Measurements from ENCODE around the gene MYOC.
"Not testable (repeated sequence)": the region's sequence is repeated elsewhere in the genome, so short reads cannot be mapped to it uniquely, and the experiment has no call there.

MYOC gene

GRCh38 chr1:171652234-171652822 is at the start of gene MYOC:
TSS of gene MYOC (minus strand) at chr1:171652688. CDS start at chr1:171652611, 77 bp downstream.
- Histone ChIP-seq H3K36me3 (ENCODE audit: insufficient read depth, low read length) (no peaks in the 10 kb centered on the region), H3K9ac (ENCODE audit: low read depth, low read length) (no peak within 1 kb of the TSS), H3K79me2 (ENCODE audit: insufficient read depth, low read length) (no peaks in the 10 kb centered on the region), H4K20me1 (ENCODE audit: insufficient read depth, low read length) (no peaks in the 10 kb centered on the region), H3K4me2 (ENCODE audit: insufficient read depth, low read length) (no peak within 1 kb of the TSS), H2AFZ (ENCODE audit: low read depth, low read length) (no peak within 1 kb of the TSS), H3K4me1 (ENCODE audit: insufficient read depth, low read length) (no peaks in the 10 kb centered on the region), H3K27ac (ENCODE audit: low read length) (no peak within 1 kb of the TSS), H3K27me3 (ENCODE audit: insufficient read depth, low read length, poor library complexity) (peaks cover 35% of the 10 kb centered on the region), H3K9me3 (ENCODE audit: insufficient read depth, low read length, severe bottlenecking) (no peaks in the 10 kb centered on the region), H3K4me3 (ENCODE audit: low read depth in 1 of 2, low read length in 2 of 2) (no peak within 1 kb of the TSS)
- ATAC-seq (ENCODE audit: insufficient read depth, low read depth) = no peak
- no peak for DNase-seq
- TF ChIP-seq EZH2 (IDR thresholded peaks at IDR 0.05; ENCODE audit: borderline replicate concordance, low read depth, low read length, severe bottlenecking) = no peak
- TF ChIP-seq, protein P1, sequence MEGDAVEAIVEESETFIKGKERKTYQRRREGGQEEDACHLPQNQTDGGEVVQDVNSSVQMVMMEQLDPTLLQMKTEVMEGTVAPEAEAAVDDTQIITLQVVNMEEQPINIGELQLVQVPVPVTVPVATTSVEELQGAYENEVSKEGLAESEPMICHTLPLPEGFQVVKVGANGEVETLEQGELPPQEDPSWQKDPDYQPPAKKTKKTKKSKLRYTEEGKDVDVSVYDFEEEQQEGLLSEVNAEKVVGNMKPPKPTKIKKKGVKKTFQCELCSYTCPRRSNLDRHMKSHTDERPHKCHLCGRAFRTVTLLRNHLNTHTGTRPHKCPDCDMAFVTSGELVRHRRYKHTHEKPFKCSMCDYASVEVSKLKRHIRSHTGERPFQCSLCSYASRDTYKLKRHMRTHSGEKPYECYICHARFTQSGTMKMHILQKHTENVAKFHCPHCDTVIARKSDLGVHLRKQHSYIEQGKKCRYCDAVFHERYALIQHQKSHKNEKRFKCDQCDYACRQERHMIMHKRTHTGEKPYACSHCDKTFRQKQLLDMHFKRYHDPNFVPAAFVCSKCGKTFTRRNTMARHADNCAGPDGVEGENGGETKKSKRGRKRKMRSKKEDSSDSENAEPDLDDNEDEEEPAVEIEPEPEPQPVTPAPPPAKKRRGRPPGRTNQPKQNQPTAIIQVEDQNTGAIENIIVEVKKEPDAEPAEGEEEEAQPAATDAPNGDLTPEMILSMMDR (IDR thresholded peaks at IDR 0.05; ENCODE audit: borderline replicate concordance, extremely low read depth, low read length, poor library complexity, severe bottlenecking) = no peak

- no peaks in the 10 kb centered on the region for H4K20me1 ChIP-seq (ENCODE audit: insufficient read depth, low read length)
- no peak overlapping the region for H3K4me2 ChIP-seq (ENCODE audit: insufficient read depth, low read length)
- no peak overlapping the region for H3K4me3 ChIP-seq (ENCODE audit: low read depth in 1 of 2, low read length in 2 of 2)
- H3K9me3 ChIP-seq (ENCODE audit: insufficient read depth, low read length, severe bottlenecking) = peaks cover 3% of the 10 kb centered on the region
- no peaks in the 10 kb centered on the region for H3K27me3 ChIP-seq (ENCODE audit: insufficient read depth, low read length, poor library complexity)
- no peak overlapping the region for H3K9ac ChIP-seq (ENCODE audit: low read depth, low read length)
- ATAC-seq (ENCODE audit: insufficient read depth, low read depth) (no peak), DNase-seq (no peak)
- no peaks in the 10 kb centered on the region for H3K4me1 ChIP-seq (ENCODE audit: insufficient read depth, low read length)
- no peak overlapping the region for H3K27ac ChIP-seq (ENCODE audit: low read length)
- H3K36me3 ChIP-seq (ENCODE audit: insufficient read depth, low read length) = 0 out of 2 replicates have a peak, but pooled peaks cover 4% of the 10 kb centered on the region
- no peak overlapping the region for H2AFZ ChIP-seq (ENCODE audit: low read depth, low read length)
- TF ChIP-seq, protein P1 (IDR thresholded peaks at IDR 0.05; ENCODE audit: borderline replicate concordance, extremely low read depth, low read length, poor library complexity, severe bottlenecking) = no peak
- no peak for TF ChIP-seq EZH2 (IDR thresholded peaks at IDR 0.05; ENCODE audit: borderline replicate concordance, low read depth, low read length, severe bottlenecking)
- H3K79me2 ChIP-seq (ENCODE audit: insufficient read depth, low read length) = no peaks in the 10 kb centered on the region
Observed at GRCh38 chr1:171699531-171699930, 47.0 kb upstream of the MYOC start.

GRCh38 chr1:171695772-171696171 is 43.3 kb upstream of the MYOC start:
- H4K20me1 ChIP-seq (ENCODE audit: insufficient read depth, low read length); H3K4me3 ChIP-seq (ENCODE audit: low read depth in 1 of 2, low read length in 2 of 2); H3K4me2 ChIP-seq (ENCODE audit: insufficient read depth, low read length); H3K9me3 ChIP-seq (ENCODE audit: insufficient read depth, low read length, severe bottlenecking); H3K4me1 ChIP-seq (ENCODE audit: insufficient read depth, low read length); H3K79me2 ChIP-seq (ENCODE audit: insufficient read depth, low read length); ATAC-seq (ENCODE audit: insufficient read depth, low read depth); H3K9ac ChIP-seq (ENCODE audit: low read depth, low read length); H3K27me3 ChIP-seq (ENCODE audit: insufficient read depth, low read length, poor library complexity); H2AFZ ChIP-seq (ENCODE audit: low read depth, low read length); H3K27ac ChIP-seq (ENCODE audit: low read length); H3K36me3 ChIP-seq (ENCODE audit: insufficient read depth, low read length); DNase-seq: not testable (repeated sequence)

- not testable (repeated sequence) for H3K9me3 ChIP-seq (ENCODE audit: insufficient read depth, low read length, severe bottlenecking)
Observed at GRCh38 chr1:171693541-171693940, 41.1 kb upstream of the MYOC start.

More at GRCh38 chr1:171693541-171693940, 41.1 kb upstream of the MYOC start:
- H3K27me3 ChIP-seq (ENCODE audit: insufficient read depth, low read length, poor library complexity); H4K20me1 ChIP-seq (ENCODE audit: insufficient read depth, low read length); DNase-seq; H3K27ac ChIP-seq (ENCODE audit: low read length); H3K36me3 ChIP-seq (ENCODE audit: insufficient read depth, low read length); H3K9ac ChIP-seq (ENCODE audit: low read depth, low read length); H3K4me1 ChIP-seq (ENCODE audit: insufficient read depth, low read length); ATAC-seq (ENCODE audit: insufficient read depth, low read depth); H2AFZ ChIP-seq (ENCODE audit: low read depth, low read length); H3K4me3 ChIP-seq (ENCODE audit: low read depth in 1 of 2, low read length in 2 of 2); H3K4me2 ChIP-seq (ENCODE audit: insufficient read depth, low read length); H3K79me2 ChIP-seq (ENCODE audit: insufficient read depth, low read length): not testable (repeated sequence)

All from DND-41 (cell line).